Measurements from ENCODE around the gene CCDC74B.
"Not testable (repeated sequence)": the region's sequence is repeated elsewhere in the genome, so short reads cannot be mapped to it uniquely, and the experiment has no call there.

The CCDC74B gene

DNA sequence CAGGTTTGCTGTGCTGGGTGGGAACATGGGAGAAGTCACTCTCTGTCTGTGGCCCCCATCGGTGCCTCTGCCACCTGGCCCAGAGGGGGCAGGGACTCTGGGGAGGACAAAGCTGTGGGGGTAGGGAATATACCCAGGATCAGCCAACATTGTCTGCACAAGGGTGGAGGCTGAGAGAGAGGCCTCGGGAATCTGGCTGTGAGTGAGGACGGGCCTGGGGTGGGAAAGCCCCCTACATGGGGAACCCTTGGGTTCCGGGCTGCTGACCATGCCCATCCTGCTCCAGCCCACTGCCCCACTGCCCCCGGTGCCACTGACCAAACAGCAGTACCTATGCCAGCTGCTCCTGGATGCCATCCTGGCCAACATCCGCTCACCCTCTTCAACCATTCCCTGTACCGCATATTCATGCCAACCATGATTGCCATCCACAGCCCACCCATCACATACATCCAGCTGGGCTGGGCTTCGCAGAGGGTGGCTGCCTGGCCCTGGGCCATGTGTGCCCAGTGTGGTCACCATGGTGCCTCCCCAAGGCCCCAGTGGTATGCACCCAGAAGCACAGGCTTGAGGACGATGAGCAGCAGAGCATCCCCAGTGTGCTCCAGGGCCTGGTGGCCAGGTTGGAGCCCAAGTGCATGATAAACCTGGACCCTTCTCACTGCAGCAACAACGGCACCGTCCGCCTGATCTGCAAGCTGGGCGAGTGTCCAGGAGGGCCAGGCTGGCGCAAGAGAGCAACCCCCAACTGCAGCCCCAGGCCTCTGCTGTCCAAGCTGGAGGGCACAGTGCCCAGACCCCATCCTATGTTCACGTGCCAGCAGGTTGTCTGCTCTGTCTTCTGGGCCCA is 9.0 kb downstream of the CCDC74B start:
- DNase-seq (ENCODE audit: low read depth): no peak
- no peak overlapping the region for H3K4me3 ChIP-seq (ENCODE audit: low read length)
- TF ChIP-seq, protein P1, sequence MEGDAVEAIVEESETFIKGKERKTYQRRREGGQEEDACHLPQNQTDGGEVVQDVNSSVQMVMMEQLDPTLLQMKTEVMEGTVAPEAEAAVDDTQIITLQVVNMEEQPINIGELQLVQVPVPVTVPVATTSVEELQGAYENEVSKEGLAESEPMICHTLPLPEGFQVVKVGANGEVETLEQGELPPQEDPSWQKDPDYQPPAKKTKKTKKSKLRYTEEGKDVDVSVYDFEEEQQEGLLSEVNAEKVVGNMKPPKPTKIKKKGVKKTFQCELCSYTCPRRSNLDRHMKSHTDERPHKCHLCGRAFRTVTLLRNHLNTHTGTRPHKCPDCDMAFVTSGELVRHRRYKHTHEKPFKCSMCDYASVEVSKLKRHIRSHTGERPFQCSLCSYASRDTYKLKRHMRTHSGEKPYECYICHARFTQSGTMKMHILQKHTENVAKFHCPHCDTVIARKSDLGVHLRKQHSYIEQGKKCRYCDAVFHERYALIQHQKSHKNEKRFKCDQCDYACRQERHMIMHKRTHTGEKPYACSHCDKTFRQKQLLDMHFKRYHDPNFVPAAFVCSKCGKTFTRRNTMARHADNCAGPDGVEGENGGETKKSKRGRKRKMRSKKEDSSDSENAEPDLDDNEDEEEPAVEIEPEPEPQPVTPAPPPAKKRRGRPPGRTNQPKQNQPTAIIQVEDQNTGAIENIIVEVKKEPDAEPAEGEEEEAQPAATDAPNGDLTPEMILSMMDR (IDR thresholded peaks at IDR 0.05; ENCODE audit: insufficient read depth, low read depth, low read length, missing control alignments): no peak

DNA sequence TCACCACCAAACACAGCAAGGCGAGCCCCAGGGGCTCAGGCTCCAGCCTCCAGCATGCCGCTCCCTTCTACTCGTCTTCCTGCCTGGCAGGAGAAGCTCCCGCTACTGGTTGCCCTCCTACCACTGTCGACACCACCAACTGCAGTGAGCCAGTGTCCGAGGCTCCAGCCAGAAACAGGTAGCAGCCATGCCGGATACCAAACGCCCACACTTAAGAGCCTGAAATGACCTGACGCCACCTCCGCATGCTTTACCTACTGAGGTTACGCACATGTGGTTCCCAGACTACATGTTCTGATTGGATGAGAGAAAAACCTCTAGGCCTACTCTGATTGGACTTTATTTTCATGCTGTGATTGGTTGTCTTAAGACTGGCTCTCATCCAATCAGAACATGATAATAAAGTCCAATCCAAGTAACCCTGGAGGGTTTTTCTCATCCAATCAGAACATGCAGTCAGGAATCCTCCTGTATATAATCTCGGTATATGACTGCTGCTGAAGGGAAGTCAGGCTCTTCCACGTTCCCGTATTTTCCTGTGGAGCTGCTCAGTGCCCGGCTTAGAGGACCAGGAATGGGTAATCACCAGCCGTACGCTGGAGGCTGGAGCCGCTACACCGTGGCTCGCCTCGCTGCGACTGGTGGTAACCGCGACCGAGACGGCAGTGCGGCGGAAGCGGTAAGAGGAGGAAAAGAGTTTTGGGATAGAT is 15.6 kb downstream of the CCDC74B start, which contains the start of gene POTEF:
Gene POTEF, minus strand, starts transcription at position 103 of the 710 bp plus-strand sequence. CDS start 8,707 bp downstream, outside the sequence.
- H3K4me3 ChIP-seq (ENCODE audit: low read length); DNase-seq (ENCODE audit: low read depth): not testable (repeated sequence)

DNA sequence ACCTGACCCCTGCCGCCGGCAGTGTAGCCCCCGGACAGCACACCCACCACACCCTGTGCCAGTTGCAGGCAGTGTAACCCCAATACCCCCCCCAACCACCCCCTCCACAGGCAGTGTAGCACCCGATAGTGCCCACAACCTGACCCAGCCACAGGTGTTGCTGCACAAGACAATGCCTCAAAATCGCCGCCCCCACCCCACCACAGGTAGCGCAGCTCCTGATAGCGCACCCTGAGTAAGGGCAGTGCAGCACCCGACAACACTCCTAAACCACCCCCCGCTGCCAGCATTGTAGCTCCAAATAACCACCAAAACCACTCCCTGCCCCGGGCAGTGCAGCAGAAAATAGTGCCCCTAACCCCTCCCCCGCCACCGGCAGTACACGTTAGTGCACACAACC is 16.4 kb downstream of the CCDC74B start:
- not testable (repeated sequence) for DNase-seq (ENCODE audit: low read depth); H3K4me3 ChIP-seq (ENCODE audit: low read length)

DNA sequence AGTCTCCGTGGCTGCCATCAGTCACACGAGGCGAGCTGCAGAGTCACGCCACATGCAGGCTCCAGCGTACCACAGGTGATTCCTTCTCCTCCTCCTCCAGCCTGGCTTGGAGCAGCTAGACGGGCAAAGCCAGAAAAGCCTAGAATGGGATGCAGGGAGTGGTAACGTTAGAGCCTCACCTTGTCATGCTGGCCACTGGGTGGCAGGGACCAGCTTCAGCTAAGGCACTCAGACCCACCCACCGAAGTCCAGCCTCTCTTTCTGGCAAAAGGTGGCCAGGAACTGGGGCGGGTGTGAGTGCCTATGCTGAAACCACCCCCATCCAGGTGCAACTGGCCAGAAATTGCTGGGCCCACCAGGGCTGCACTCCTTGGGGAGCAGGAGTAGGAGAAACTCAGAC is 17.2 kb downstream of the CCDC74B start:
- not testable (repeated sequence) for DNase-seq (ENCODE audit: low read depth)

DNA sequence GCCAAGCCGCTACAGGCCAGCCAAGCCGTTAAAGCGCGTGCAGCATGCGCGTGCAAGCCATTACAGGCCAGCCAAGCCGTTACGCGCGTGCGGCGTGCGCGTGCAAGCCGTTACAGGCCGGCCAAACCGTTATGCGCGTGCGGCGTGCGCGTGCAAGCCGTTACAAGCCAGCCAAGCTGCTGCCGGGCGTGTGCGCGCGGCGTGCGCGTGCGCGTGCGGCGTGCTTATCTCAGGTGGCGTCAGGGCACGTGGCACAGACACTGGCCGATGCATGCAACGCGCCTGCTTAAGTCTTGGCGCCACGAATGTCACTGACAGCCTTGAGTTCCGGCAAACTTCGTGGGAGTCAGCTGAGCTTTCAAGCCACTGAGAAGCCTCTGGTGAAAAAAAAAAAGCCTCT is 24.0 kb downstream of the CCDC74B start:
- not testable (repeated sequence) for DNase-seq (ENCODE audit: low read depth); H3K4me3 ChIP-seq (ENCODE audit: low read length)

More for the DNA sequence above, 17.2 kb downstream of the CCDC74B start:
- H3K4me3 ChIP-seq (ENCODE audit: low read length): not testable (repeated sequence)

DNA sequence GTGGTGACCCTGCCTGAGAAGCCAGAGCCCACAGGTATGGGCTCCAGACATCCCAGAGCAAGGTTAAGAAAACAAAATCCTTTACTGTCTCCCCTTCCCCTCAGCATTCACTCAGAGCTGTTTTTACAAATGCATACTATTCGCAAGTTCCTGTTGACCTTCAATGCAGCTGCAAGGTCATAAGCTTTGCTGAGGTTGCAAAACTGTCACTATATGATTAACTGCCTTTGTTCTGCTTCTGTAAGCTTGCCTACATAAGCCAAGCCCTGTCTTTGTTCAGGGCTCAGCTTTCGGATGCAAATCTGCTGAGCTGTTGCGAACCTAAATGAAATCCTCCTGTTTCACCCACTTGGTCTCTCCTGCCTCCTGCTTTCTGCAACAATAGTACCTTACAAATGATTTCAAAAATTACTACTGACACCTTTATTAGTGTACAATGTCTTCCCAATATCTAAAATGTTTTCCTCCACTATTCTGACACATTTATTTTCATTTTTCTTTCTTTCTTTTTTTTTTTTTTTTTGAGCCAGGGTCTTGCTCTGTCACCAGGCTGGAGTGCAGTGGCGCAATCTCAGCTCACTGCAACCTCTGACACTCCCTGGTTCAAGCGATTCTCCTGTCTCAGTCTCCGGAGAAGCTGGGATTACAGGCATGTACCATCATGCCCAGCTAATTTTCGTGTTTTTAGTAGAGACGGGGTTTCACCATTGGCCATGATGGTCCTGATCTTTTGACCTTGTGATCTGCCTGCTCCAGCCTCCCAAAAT is 42.1 kb downstream of the CCDC74B start:
- H3K4me3 ChIP-seq (ENCODE audit: low read length): not testable (repeated sequence)
- DNase-seq (ENCODE audit: low read depth): peak; percentile 0

Measured in epithelial cell of esophagus (primary cell).